Activated CD8-positive, alpha-beta T cell treated with anti-CD3 and anti-CD28 coated beads, Interleukin-2, amount 10 ng/mL, durations not matched to agents 7 days and 5 days (primary cell): ENCODE data around the gene MSTN. TPM values are rescaled to one million over a fixed set of nuclear protein-coding genes. Genes with fewer than 3 reads are reported as not detected.
"Not testable (repeated sequence)": the region's sequence is repeated elsewhere in the genome, so short reads cannot be mapped to it uniquely, and the experiment has no call there.

Experiments
- ATAC-seq: fragments of 150-1000 bp; cut with Tn5 transposase; one replicate; pipeline ENCODE4 v1.10.0; 2021; ENCODE audit warnings: moderate library complexity
- CTCF ChIA-PET: fragments of 350-600 bp; sonication (Branson Sonifier 250); formaldehyde crosslinking; loops from one replicate; lab custom pipeline; 2021; ENCODE audit warnings: antibody characterized with exemption; lab: Charles Lee
- POLR2A ChIA-PET: fragments of 350-600 bp; sonication (Branson Sonifier 250); formaldehyde crosslinking; loops from one replicate; lab custom pipeline; 2021; ENCODE audit warnings: antibody characterized with exemption; lab: Charles Lee
- DNase-seq: peaks from one replicate; pipeline ENCODE4 v3.0.0-alpha.2; 2020
- H3K27ac Mint-ChIP-seq: one replicate; pipeline ENCODE4 v1.8.0; 2021; ENCODE audit warnings: mild to moderate bottlenecking, mixed read lengths
- H3K27me3 Mint-ChIP-seq: one replicate; pipeline ENCODE4 v1.8.0; 2021; ENCODE audit warnings: low read depth, mixed read lengths
- H3K36me3 Mint-ChIP-seq: one replicate; pipeline ENCODE4 v1.8.0; 2021; ENCODE audit warnings: low read depth, mixed read lengths
- H3K4me1 Mint-ChIP-seq: one replicate; pipeline ENCODE4 v1.8.0; 2021; ENCODE audit warnings: low read depth, mixed read lengths
- H3K4me3 Mint-ChIP-seq: one replicate; pipeline ENCODE4 v1.8.0; 2021; ENCODE audit warnings: mild to moderate bottlenecking, mixed read lengths
- H3K9me3 Mint-ChIP-seq: one replicate; pipeline ENCODE4 v1.8.0; 2022; ENCODE audit warnings: mixed read lengths; ENCODE audit not compliant: insufficient read depth
- total RNA-seq, 2 experiments: library from RNA; stranded (reverse); gene quantifications; one replicate each; pipeline ENCODE4 v1.2.3, GENCODE V29; 2021

The MSTN gene
- total RNA-seq, 2 experiments from 2014 or later: not detected

GRCh38 chr2:190020720-190021119 is 41.8 kb downstream of the MSTN start:
- POLR2A ChIA-PET: no interaction called here
- H3K27ac Mint-ChIP-seq: no peak overlapping the region
- H3K27me3 Mint-ChIP-seq: peaks cover 9% of the 10 kb centered on the region
- no peaks in the 10 kb centered on the region for H3K4me1 Mint-ChIP-seq
- DNase-seq (no peak), ATAC-seq (no peak)
- H3K9me3 Mint-ChIP-seq: peaks cover 10% of the 10 kb centered on the region
- H3K36me3 Mint-ChIP-seq: no peaks in the 10 kb centered on the region
- CTCF ChIA-PET: no interaction called here
- H3K4me3 Mint-ChIP-seq: no peak overlapping the region

GRCh38 chr2:190017837-190018236 is 44.7 kb downstream of the MSTN start:
- ATAC-seq: no peak
- no peak overlapping the region for H3K27ac Mint-ChIP-seq
- CTCF ChIA-PET: no interaction called here
- POLR2A ChIA-PET: no interaction called here
- no peaks in the 10 kb centered on the region for H3K36me3 Mint-ChIP-seq
- peaks cover 6% of the 10 kb centered on the region for H3K27me3 Mint-ChIP-seq
- DNase-seq: no peak
- peaks cover 14% of the 10 kb centered on the region for H3K9me3 Mint-ChIP-seq
- H3K4me3 Mint-ChIP-seq: no peak overlapping the region
- no peaks in the 10 kb centered on the region for H3K4me1 Mint-ChIP-seq

- H3K4me1 Mint-ChIP-seq, ATAC-seq, H3K27ac Mint-ChIP-seq, POLR2A ChIA-PET, CTCF ChIA-PET, DNase-seq, H3K36me3 Mint-ChIP-seq, H3K4me3 Mint-ChIP-seq, H3K27me3 Mint-ChIP-seq: not testable (repeated sequence)
- H3K9me3 Mint-ChIP-seq: peaks cover 14% of the 10 kb centered on the region
These were observed 46.6 kb downstream of the MSTN start for GRCh38 chr2:190015969-190016368.
